Transverse colon (tissue), 4 donors: ENCODE data around the gene ARHGEF3. TPM values are rescaled to one million over a fixed set of nuclear protein-coding genes. Genes with fewer than 3 reads are reported as not detected.

ENCODE experiments used
- DNase-seq: peaks from one replicate; pipeline ENCODE4 v3.0.0-alpha.2; 2019
- H3K27ac ChIP-seq, 4 donors: fragments of 200-600 bp; sonication (generic); 2 replicates each; pipeline ENCODE4 v1.5.1; 2016 to 2018; ENCODE audit warnings: inconsistent platforms in 4 of 4
- H3K27me3 ChIP-seq: fragments of 200-600 bp; sonication (generic); 2 replicates; pipeline ENCODE4 v1.5.1; 2017; ENCODE audit warnings: inconsistent platforms
- H3K36me3 ChIP-seq, 4 donors: fragments of 200-600 bp; sonication (generic); 2 replicates each; pipeline ENCODE4 v1.5.1; 2017 to 2019; ENCODE audit warnings: inconsistent platforms in 4 of 4
- H3K4me1 ChIP-seq, 4 donors: fragments of 200-600 bp; sonication (generic); 2 replicates each; pipeline ENCODE4 v1.5.1; 2017 to 2020; ENCODE audit warnings: inconsistent platforms in 4 of 4
- H3K4me3 ChIP-seq, 4 donors: fragments of 200-600 bp; sonication (generic); 1 replicate in 1 of 4; 2 replicates in 3 of 4; pipeline versions ENCODE4 v1.5.1 to v1.6.1; 2017 to 2019; ENCODE audit warnings: inconsistent platforms in 4 of 4
- H3K9me3 ChIP-seq, 2 donors: fragments of 200-600 bp; sonication (generic); 2 replicates each; pipeline ENCODE4 v1.5.1; 2017 to 2019; ENCODE audit warnings: inconsistent platforms in 2 of 2
- EP300 ChIP-seq: sonication (generic); formaldehyde crosslinking; IDR thresholded peaks from one replicate; pipeline ENCODE4 v1.6.1; 2017; ENCODE audit warnings: antibody characterized with exemption, low read depth
- POLR2A ChIP-seq: fragments of 450-650 bp; IDR thresholded peaks from one replicate; pipeline ENCODE4 v1.6.1; 2016; ENCODE audit warnings: antibody characterized with exemption, mild to moderate bottlenecking, moderate library complexity
- POLR2AphosphoS5 ChIP-seq, 3 donors: sonication (generic); formaldehyde crosslinking; IDR thresholded peaks; one replicate each; pipeline ENCODE4 v1.6.1; 2016; ENCODE audit warnings: antibody characterized with exemption in 3 of 3
- WGBS, 2 donors: methylation state at CpG; one replicate each; pipeline ENCODE4 v1.1.5; 2018; ENCODE audit warnings: low coverage in 1 of 2; 5-methylcytosine and 5-hydroxymethylcytosine counted together
- in situ Hi-C, 4 donors: fragments of 200-750 bp; cut with MboI; loops; one replicate each; pipeline versions ENCODE4 v1.15.0 to v1.15.1; 2017; ENCODE audit warnings: low sequenced_read_pairs in 3 of 4, low pct_ligation_motif_present in 1 of 4, low pct_unique_long_range_greater_than_20kb in 1 of 4
- intact Hi-C: fragments of 100-400 bp; cut with DNase I; formaldehyde crosslinking; loops from one replicate; pipeline ENCODE4 v1.15.1; 2023; ENCODE audit warnings: low total_unique reads
- total RNA-seq, 4 donors: library from RNA; depleted of rRNA; stranded (reverse); fragments of >200 nt; gene quantifications; one replicate each; pipeline ENCODE4 v1.1.0, GENCODE V29; 2016
- TF ChIP-seq, protein P1 (sequence below), 5 experiments: fragments of 200-600 bp in 3 of 5; fragments of 450-650 bp in 2 of 5; sonication (generic) in 3 of 5; IDR thresholded peaks; 1 replicate in 2 of 5; 2 replicates in 3 of 5; pipeline ENCODE4 v1.5.1; 2016 to 2017; ENCODE audit warnings: antibody characterized with exemption in 5 of 5, inconsistent platforms in 3 of 5, mild to moderate bottlenecking in 2 of 5, moderate library complexity in 1 of 5

Gene ARHGEF3
- total RNA-seq, 4 donors from 2014 or later = 2.6 to 13.2 (median 5.6) TPM

DNA sequence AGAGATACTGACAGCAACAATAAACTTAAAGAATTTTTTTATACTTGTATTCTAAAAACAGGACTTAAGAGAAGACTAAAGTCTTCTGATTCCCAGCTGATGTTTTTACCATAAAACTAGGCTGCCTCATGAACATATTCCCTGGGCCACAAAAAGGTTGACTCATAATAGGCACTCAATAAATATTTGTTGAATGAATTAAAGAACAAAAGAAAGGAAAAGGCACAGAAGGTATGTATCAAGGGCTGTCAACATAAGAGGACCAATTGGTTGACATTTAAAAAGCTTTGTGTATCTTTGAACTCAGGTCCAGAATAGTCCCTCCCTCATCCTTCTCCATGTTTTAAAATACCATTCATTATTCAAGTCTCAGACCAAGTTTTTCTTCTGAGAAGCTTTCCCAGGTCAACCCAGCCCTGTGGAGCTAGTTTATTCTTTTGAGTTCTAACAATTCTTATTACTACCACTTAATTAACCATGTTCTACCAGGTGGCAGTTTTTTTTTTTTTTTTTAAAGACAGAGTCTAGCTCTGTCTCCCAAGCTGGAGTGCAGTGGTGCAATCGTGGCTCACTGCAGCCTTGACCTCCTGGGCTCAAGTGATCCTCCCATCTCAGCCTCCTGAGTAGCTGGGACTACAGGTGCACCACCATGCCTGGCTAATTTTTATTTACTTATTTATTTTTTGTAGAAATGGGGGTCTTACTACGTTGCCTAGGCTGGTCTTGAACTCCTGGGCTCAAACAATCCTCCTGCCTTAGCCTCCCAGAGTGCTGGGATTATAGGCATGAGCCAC is 17.5 kb upstream of the ARHGEF3 start:
- Histone ChIP-seq H3K4me3 (no peak overlapping the region), H3K9me3 (no peaks in the 10 kb centered on the region), H3K27me3 (no peaks in the 10 kb centered on the region), H3K36me3 (no peaks in the 10 kb centered on the region), H3K27ac (no peak overlapping the region), H3K4me1 (peaks cover 0 to 4% (median 2%) of the 10 kb centered on the region in 4 donors)
- in situ Hi-C loops = loop anchor here in 1 of 4 donors (25.0 kb wide), 1 partner anchor 168 kb away; no protein-coding TSS in a partner anchor
- DNase-seq = no peak
- 81 to 83% methylated on average over 1 to 2 of the region's 2 CpGs for WGBS, 2 donors
- intact Hi-C loops = no loop called here
- no peak for TF ChIP-seq POLR2AphosphoS5 (IDR thresholded peaks at IDR 0.05)
- TF ChIP-seq, protein P1, sequence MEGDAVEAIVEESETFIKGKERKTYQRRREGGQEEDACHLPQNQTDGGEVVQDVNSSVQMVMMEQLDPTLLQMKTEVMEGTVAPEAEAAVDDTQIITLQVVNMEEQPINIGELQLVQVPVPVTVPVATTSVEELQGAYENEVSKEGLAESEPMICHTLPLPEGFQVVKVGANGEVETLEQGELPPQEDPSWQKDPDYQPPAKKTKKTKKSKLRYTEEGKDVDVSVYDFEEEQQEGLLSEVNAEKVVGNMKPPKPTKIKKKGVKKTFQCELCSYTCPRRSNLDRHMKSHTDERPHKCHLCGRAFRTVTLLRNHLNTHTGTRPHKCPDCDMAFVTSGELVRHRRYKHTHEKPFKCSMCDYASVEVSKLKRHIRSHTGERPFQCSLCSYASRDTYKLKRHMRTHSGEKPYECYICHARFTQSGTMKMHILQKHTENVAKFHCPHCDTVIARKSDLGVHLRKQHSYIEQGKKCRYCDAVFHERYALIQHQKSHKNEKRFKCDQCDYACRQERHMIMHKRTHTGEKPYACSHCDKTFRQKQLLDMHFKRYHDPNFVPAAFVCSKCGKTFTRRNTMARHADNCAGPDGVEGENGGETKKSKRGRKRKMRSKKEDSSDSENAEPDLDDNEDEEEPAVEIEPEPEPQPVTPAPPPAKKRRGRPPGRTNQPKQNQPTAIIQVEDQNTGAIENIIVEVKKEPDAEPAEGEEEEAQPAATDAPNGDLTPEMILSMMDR (IDR thresholded peaks at IDR 0.05) = no peak
- TF ChIP-seq EP300 = no peak
- TF ChIP-seq POLR2A = no peak

DNA sequence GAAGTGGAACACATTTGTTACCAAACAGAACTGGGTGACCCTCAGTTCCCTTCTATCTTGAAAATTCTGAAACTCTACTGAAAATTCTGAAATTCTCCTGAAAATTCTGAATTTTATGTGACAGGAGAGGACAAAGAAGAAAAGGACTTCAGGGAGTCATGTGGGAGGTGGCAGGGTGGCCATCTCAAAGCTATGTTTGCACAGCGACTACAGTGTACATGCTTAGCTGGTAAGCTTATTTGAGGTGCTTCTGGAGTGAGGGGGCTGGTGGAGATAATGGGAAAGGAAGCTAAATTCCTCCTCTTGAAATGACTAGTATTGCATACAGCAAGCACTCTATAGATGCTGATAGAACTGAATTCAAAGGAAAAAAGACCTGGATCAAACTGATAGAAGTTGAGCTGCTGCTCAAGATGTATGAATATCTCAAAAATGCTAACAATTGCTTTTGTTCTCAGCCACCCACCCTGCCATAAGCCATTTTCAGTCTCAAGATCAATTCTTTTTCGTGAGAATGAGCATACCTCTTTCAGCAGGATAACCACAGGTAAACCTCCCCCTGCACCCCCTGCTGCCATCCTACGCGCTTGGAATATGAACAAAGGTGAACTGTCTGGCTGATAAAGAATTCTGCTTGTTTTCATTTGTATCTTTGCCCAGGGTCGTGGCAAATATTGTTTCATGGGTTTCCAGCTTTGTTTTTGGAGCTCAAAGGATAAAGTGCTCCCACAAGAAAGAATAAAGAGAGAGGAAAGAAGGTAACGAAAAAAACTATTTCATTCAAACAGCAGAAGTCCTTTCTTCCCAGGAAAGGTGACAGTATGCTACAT is 16.6 kb upstream of the ARHGEF3 start:
- Histone ChIP-seq H3K4me1 (no peaks in the 10 kb centered on the region), H3K27me3 (no peaks in the 10 kb centered on the region), H3K36me3 (no peaks in the 10 kb centered on the region), H3K4me3 (no peak overlapping the region), H3K27ac (no peak overlapping the region), H3K9me3 (no peaks in the 10 kb centered on the region)
- in situ Hi-C loops (loop anchor here in 1 of 4 donors (25.0 kb wide), 1 partner anchor 169 kb away; no protein-coding TSS in a partner anchor), intact Hi-C loops (no loop called here)
- 67 to 78% methylated on average over 3 to 6 of the region's 6 CpGs for WGBS, 2 donors
- TF ChIP-seq EP300 (no peak), POLR2AphosphoS5 (IDR thresholded peaks at IDR 0.05) (no peak), POLR2A (no peak)
- TF ChIP-seq, protein P1 (IDR thresholded peaks at IDR 0.05) = no peak
- DNase-seq = no peak

DNA sequence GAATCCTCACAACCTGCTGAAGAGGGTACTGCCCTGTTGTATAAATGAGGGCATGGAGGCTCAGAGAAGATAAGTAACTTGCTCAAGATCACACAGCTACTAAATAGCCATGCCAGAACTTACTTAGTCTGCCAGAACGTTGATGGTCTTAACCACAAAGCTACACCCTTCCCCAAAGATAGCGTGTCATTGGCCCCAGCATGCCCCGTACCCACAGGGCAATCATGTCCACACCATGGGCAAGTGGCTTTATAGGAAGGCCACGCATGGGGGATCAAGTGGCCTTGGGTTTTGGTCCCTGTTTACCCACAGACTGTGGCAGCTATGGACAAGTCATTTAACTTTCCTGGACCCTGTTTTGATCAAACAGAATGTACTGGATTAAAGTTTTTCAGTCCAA is 15.9 kb upstream of the ARHGEF3 start:
- no peaks in the 10 kb centered on the region for H3K36me3 ChIP-seq
- in situ Hi-C loops (loop anchor here in 1 of 4 donors (25.0 kb wide), 1 partner anchor 170 kb away; no protein-coding TSS in a partner anchor), intact Hi-C loops (no loop called here)
- DNase-seq = no peak
- WGBS, 2 donors = 80 to 85% methylated on average over 3 to 4 of the region's 4 CpGs
- H3K27ac ChIP-seq = no peak overlapping the region
- no peaks in the 10 kb centered on the region for H3K27me3 ChIP-seq
- H3K4me1 ChIP-seq = peaks cover 0 to 4% (median 0%) of the 10 kb centered on the region in 4 donors
- H3K9me3 ChIP-seq = no peaks in the 10 kb centered on the region
- TF ChIP-seq POLR2A = no peak
- TF ChIP-seq, protein P1 (IDR thresholded peaks at IDR 0.05) = no peak
- no peak for TF ChIP-seq EP300
- no peak for TF ChIP-seq POLR2AphosphoS5 (IDR thresholded peaks at IDR 0.05)
- H3K4me3 ChIP-seq = no peak overlapping the region

DNA sequence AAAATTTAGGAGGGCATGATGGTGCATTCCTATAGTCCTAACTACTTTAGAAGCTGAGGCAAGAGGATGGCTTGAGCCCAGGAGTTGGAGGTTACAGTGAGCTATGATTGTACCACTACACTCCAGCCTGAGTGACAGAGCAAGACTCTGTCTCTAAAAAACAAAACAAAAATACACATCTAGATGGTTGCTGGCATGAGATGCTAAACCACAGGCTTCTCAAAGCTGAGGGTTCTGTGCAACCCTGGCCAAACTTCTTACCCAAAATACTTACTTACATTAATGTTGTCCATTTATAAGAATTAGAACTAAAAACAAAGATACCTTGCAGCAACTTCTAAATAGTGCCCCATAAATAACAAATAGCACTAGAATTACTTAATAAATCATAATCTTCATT is 14.3 kb upstream of the ARHGEF3 start:
- in situ Hi-C loops = loop anchor here in 1 of 4 donors (25.0 kb wide), 1 partner anchor 171 kb away; no protein-coding TSS in a partner anchor
- Histone ChIP-seq H3K27ac (no peak overlapping the region), H3K4me1 (peaks cover 0 to 7% (median 0%) of the 10 kb centered on the region in 4 donors), H3K4me3 (no peak overlapping the region), H3K36me3 (no peaks in the 10 kb centered on the region), H3K9me3 (no peaks in the 10 kb centered on the region), H3K27me3 (no peaks in the 10 kb centered on the region)
- no peak for DNase-seq
- intact Hi-C loops = no loop called here
- TF ChIP-seq, protein P1 (IDR thresholded peaks at IDR 0.05) = no peak
- TF ChIP-seq EP300 (no peak), POLR2A (no peak), POLR2AphosphoS5 (IDR thresholded peaks at IDR 0.05) (no peak)
